ENCODE results near the gene ZFYVE9.
A peak's percentile ranks its signal among the peaks of the same experiment; 100 is the strongest.
"Not testable (repeated sequence)": the region's sequence is repeated elsewhere in the genome, so short reads cannot be mapped to it uniquely, and the experiment has no call there.

Gene ZFYVE9

GRCh38 chr1:52150445-52150844, 8.6 kb downstream of the ZFYVE9 start:
- not testable (repeated sequence) for DNase-seq

- DNase-seq: no peak
These were observed 9.1 kb downstream of the ZFYVE9 start for GRCh38 chr1:52150946-52151345.

- no peak for DNase-seq
These were observed 10.7 kb downstream of the ZFYVE9 start for GRCh38 chr1:52152572-52152971.

GRCh38 chr1:52153010-52153409, 11.1 kb downstream of the ZFYVE9 start:
- DNase-seq: peak in 7 of 58 donors; percentile 2 to 22 (median 12)

GRCh38 chr1:52153898-52154297, 12.0 kb downstream of the ZFYVE9 start:
- no peak for DNase-seq

- no peak for DNase-seq
These were observed 14.6 kb downstream of the ZFYVE9 start for GRCh38 chr1:52156460-52156859.

GRCh38 chr1:52157582-52157981, 15.7 kb downstream of the ZFYVE9 start:
- DNase-seq: no peak

- no peak for DNase-seq
These were observed 16.3 kb downstream of the ZFYVE9 start for GRCh38 chr1:52158218-52158617.

GRCh38 chr1:52159033-52159789, 17.3 kb downstream of the ZFYVE9 start:
- DNase-seq: no peak

- no peak for DNase-seq
These were observed 21.1 kb downstream of the ZFYVE9 start for GRCh38 chr1:52162947-52163346.

GRCh38 chr1:52164604-52165003, 22.7 kb downstream of the ZFYVE9 start:
- DNase-seq: no peak

- DNase-seq: no peak
These were observed 25.3 kb downstream of the ZFYVE9 start for GRCh38 chr1:52166996-52167753.

GRCh38 chr1:52168373-52169080, 26.6 kb downstream of the ZFYVE9 start:
- DNase-seq: no peak

- DNase-seq: not testable (repeated sequence)
These were observed 29.3 kb downstream of the ZFYVE9 start for GRCh38 chr1:52171149-52171548.

- DNase-seq: no peak
These were observed 37.2 kb downstream of the ZFYVE9 start for GRCh38 chr1:52179073-52179472.

- DNase-seq: no peak
These were observed 38.3 kb downstream of the ZFYVE9 start for GRCh38 chr1:52180176-52180575.

GRCh38 chr1:52181759-52182158, 39.9 kb downstream of the ZFYVE9 start:
- DNase-seq: not testable (repeated sequence)

GRCh38 chr1:52182328-52182727, 40.4 kb downstream of the ZFYVE9 start:
- DNase-seq: not testable (repeated sequence)

- no peak for DNase-seq
These were observed 41.0 kb downstream of the ZFYVE9 start for GRCh38 chr1:52182874-52183400.

GRCh38 chr1:52186449-52186848, 44.6 kb downstream of the ZFYVE9 start:
- DNase-seq: no peak

GRCh38 chr1:52189898-52190480, 48.1 kb downstream of the ZFYVE9 start:
- no peak for DNase-seq

Data from anterior cingulate cortex (tissue), 58 donors.